ENCODE measurements around the gene JAKMIP1. TPM values are rescaled to one million over a fixed set of nuclear protein-coding genes. Genes with fewer than 3 reads are reported as not detected.

The JAKMIP1 gene
- total RNA-seq, 1 experiment from 2014 or later: not detected

GRCh38 chr4:6154875-6155274, 45.5 kb downstream of the JAKMIP1 start:
- intact Hi-C loops (cut with micrococcal nuclease; ENCODE audit: unreplicated experiment): no loop called here
- BruUV-seq (replicated peaks): no TSS peak
- Histone ChIP-seq H3K4me3 (ENCODE audit: low read depth, low read length) (no peak overlapping the region), H3K4me1 (no peaks in the 10 kb centered on the region), H3K27me3 (replicated peaks; ENCODE audit: control insufficient read depth, insufficient read depth, low read length) (no peaks in the 10 kb centered on the region), H3K9me3 (no peaks in the 10 kb centered on the region), H3K36me3 (ENCODE audit: control insufficient read depth, insufficient read depth, low read length) (no peaks in the 10 kb centered on the region)
- ChIA-PET CTCF (no interaction called here), POLR2A (no interaction called here)
- Mint-ChIP-seq H3K4me1 (ENCODE audit: low read depth, unreplicated experiment) (no peaks in the 10 kb centered on the region), H3K27ac (ENCODE audit: unreplicated experiment) (no peak overlapping the region), H3K9me3 (ENCODE audit: unreplicated experiment) (no peaks in the 10 kb centered on the region), H3K27me3 (ENCODE audit: insufficient read depth, unreplicated experiment) (peaks cover 27% of the 10 kb centered on the region), H3K4me3 (ENCODE audit: unreplicated experiment) (no peak overlapping the region), H3K36me3 (ENCODE audit: insufficient read depth, unreplicated experiment) (no peaks in the 10 kb centered on the region)
- no peak for TF ChIP-seq CTCF (IDR thresholded peaks at IDR 0.05; ENCODE audit: insufficient read depth in 1 of 2, low read depth in 1 of 2, low read length in 1 of 2, severe bottlenecking in 1 of 2, unreplicated experiment in 1 of 2)
- no peak for DNase-seq

- CTCF ChIA-PET: no interaction called here
- H3K27ac Mint-ChIP-seq (ENCODE audit: unreplicated experiment): no peak overlapping the region
- H3K27me3 Mint-ChIP-seq (ENCODE audit: insufficient read depth, unreplicated experiment): peaks cover 25% of the 10 kb centered on the region
These were observed 46.5 kb downstream of the JAKMIP1 start for GRCh38 chr4:6153874-6154273.

GRCh38 chr4:6152869-6153705, 47.3 kb downstream of the JAKMIP1 start:
- Histone ChIP-seq H3K27me3 (replicated peaks; ENCODE audit: control insufficient read depth, insufficient read depth, low read length) (no peaks in the 10 kb centered on the region), H3K9me3 (no peaks in the 10 kb centered on the region), H3K36me3 (ENCODE audit: control insufficient read depth, insufficient read depth, low read length) (no peaks in the 10 kb centered on the region), H3K4me3 (ENCODE audit: low read depth, low read length) (no peak overlapping the region), H3K4me1 (no peaks in the 10 kb centered on the region)
- ChIA-PET CTCF (no interaction called here), POLR2A (no interaction called here)
- DNase-seq: no peak
- TF ChIP-seq CTCF (IDR thresholded peaks at IDR 0.05; ENCODE audit: insufficient read depth in 1 of 2, low read depth in 1 of 2, low read length in 1 of 2, severe bottlenecking in 1 of 2, unreplicated experiment in 1 of 2): no peak
- H3K9me3 Mint-ChIP-seq (ENCODE audit: unreplicated experiment): no peaks in the 10 kb centered on the region
- H3K4me1 Mint-ChIP-seq (ENCODE audit: low read depth, unreplicated experiment): no peaks in the 10 kb centered on the region
- H3K4me3 Mint-ChIP-seq (ENCODE audit: unreplicated experiment): no peak overlapping the region
- no TSS peak for BruUV-seq (replicated peaks)
- peaks cover 22% of the 10 kb centered on the region for H3K27me3 Mint-ChIP-seq (ENCODE audit: insufficient read depth, unreplicated experiment)
- no peaks in the 10 kb centered on the region for H3K36me3 Mint-ChIP-seq (ENCODE audit: insufficient read depth, unreplicated experiment)
- intact Hi-C loops (cut with micrococcal nuclease; ENCODE audit: unreplicated experiment): no loop called here
- H3K27ac Mint-ChIP-seq (ENCODE audit: unreplicated experiment): no peak overlapping the region

More at GRCh38 chr4:6153874-6154273, 46.5 kb downstream of the JAKMIP1 start:
- no peaks in the 10 kb centered on the region for H3K9me3 ChIP-seq
- no peak overlapping the region for H3K4me3 ChIP-seq (ENCODE audit: low read depth, low read length)
- no peaks in the 10 kb centered on the region for H3K4me1 ChIP-seq
- Mint-ChIP-seq H3K9me3 (ENCODE audit: unreplicated experiment) (no peaks in the 10 kb centered on the region), H3K36me3 (ENCODE audit: insufficient read depth, unreplicated experiment) (no peaks in the 10 kb centered on the region), H3K4me3 (ENCODE audit: unreplicated experiment) (no peak overlapping the region), H3K4me1 (ENCODE audit: low read depth, unreplicated experiment) (no peaks in the 10 kb centered on the region)
- no peaks in the 10 kb centered on the region for H3K27me3 ChIP-seq (replicated peaks; ENCODE audit: control insufficient read depth, insufficient read depth, low read length)
- no TSS peak for BruUV-seq (replicated peaks)
- POLR2A ChIA-PET: no interaction called here
- DNase-seq: no peak
- intact Hi-C loops (cut with micrococcal nuclease; ENCODE audit: unreplicated experiment): no loop called here
- TF ChIP-seq CTCF (IDR thresholded peaks at IDR 0.05; ENCODE audit: insufficient read depth in 1 of 2, low read depth in 1 of 2, low read length in 1 of 2, severe bottlenecking in 1 of 2, unreplicated experiment in 1 of 2): no peak
- no peaks in the 10 kb centered on the region for H3K36me3 ChIP-seq (ENCODE audit: control insufficient read depth, insufficient read depth, low read length)
